K562 (cell line): ENCODE results near the gene MUCL3. TPM values are rescaled to one million over a fixed set of nuclear protein-coding genes. Genes with fewer than 3 reads are reported as not detected.
A peak's percentile ranks its signal among the peaks of the same experiment; 100 is the strongest.

ENCODE experiments used
- ARID4B ChIP-seq: sonication (generic); formaldehyde crosslinking; IDR thresholded peaks from 2 replicates; pipeline ENCODE4 v1.8.0; 2022; ENCODE audit warnings: mild to moderate bottlenecking, missing genetic modification reagents
- ATF7 ChIP-seq: fragments of 450-650 bp; IDR thresholded peaks from 2 replicates; pipeline ENCODE4 v1.7.1; 2014; ENCODE audit warnings: mild to moderate bottlenecking, moderate library complexity
- BACH1 ChIP-seq: fragments of 200-800 bp; sonication (Bioruptor generic); IDR thresholded peaks from 2 replicates; pipeline ENCODE4 v1.6.1; 2016; ENCODE audit warnings: missing genetic modification characterization, missing compliant biosample characterization
- CHD2 ChIP-seq: IDR thresholded peaks from 2 replicates; pipeline ENCODE4 v1.6.1; 2011; ENCODE audit warnings: low read depth, low read length
- E2F3 ChIP-seq: fragments of 250-450 bp; sonication (Bioruptor Pico); IDR thresholded peaks from 2 replicates; pipeline ENCODE4 v1.4.0; 2020; ENCODE audit warnings: mild to moderate bottlenecking
- E4F1 ChIP-seq: fragments of 250-450 bp; sonication (Bioruptor Pico); IDR thresholded peaks from 2 replicates; pipeline ENCODE4 v1.5.0; 2021; ENCODE audit warnings: mild to moderate bottlenecking, borderline replicate concordance
- ERF ChIP-seq: fragments of 450-650 bp; formaldehyde crosslinking; IDR thresholded peaks from 2 replicates; pipeline ENCODE4 v1.4.0; 2020; ENCODE audit warnings: mild to moderate bottlenecking, mixed read lengths
- ETV5 ChIP-seq: sonication (generic); formaldehyde crosslinking; IDR thresholded peaks from 2 replicates; pipeline ENCODE4 v1.4.0; 2020; ENCODE audit warnings: low read depth, mild to moderate bottlenecking, missing genetic modification reagents
- FOXK2 ChIP-seq, 2 experiments: fragments of 450-650 bp; IDR thresholded peaks in 1 of 2; conservative IDR thresholded peaks in 1 of 2; 2 replicates each; pipeline ENCODE4 v1.6.1; 2016; ENCODE audit warnings: low read depth in 2 of 2, mild to moderate bottlenecking in 1 of 2
- GATA2 ChIP-seq: sonication (generic); formaldehyde crosslinking; IDR thresholded peaks from 2 replicates; pipeline ENCODE4 v1.4.0; 2020; ENCODE audit warnings: mild to moderate bottlenecking, missing genetic modification reagents
- HOXB6 ChIP-seq: fragments of 250-450 bp; sonication (Bioruptor Pico); IDR thresholded peaks from 2 replicates; pipeline ENCODE4 v1.5.1; 2022; ENCODE audit warnings: mild to moderate bottlenecking, borderline replicate concordance
- IRF2 ChIP-seq: sonication (generic); formaldehyde crosslinking; IDR thresholded peaks from 2 replicates; pipeline ENCODE4 v1.8.1; 2022; ENCODE audit warnings: mild to moderate bottlenecking, missing genetic modification reagents
- KHSRP ChIP-seq: fragments of 450-650 bp; IDR thresholded peaks from 2 replicates; pipeline ENCODE4 v1.6.1; 2017
- KLF13 ChIP-seq: fragments of 450-650 bp; IDR thresholded peaks from 2 replicates; pipeline ENCODE4 v1.6.1; 2016; ENCODE audit warnings: missing genetic modification characterization, low read depth, mild to moderate bottlenecking, missing compliant biosample characterization, moderate library complexity, borderline replicate concordance
- LCOR ChIP-seq: sonication (generic); formaldehyde crosslinking; IDR thresholded peaks from 2 replicates; pipeline ENCODE4 v1.8.0; 2022; ENCODE audit warnings: mild to moderate bottlenecking, missing genetic modification reagents
- NFE2L1 ChIP-seq: fragments of 450-650 bp; IDR thresholded peaks from 2 replicates; pipeline ENCODE4 v1.6.1; 2016; ENCODE audit warnings: missing genetic modification characterization, low read depth, mild to moderate bottlenecking, missing compliant biosample characterization, moderate library complexity, borderline replicate concordance
- PTRF ChIP-seq: fragments of 450-650 bp; IDR thresholded peaks from 2 replicates; pipeline ENCODE4 v1.6.1; 2016; ENCODE audit warnings: mild to moderate bottlenecking, missing genetic modification characterization, missing compliant biosample characterization
- PYGO2 ChIP-seq: fragments of 450-650 bp; IDR thresholded peaks from 2 replicates; pipeline ENCODE4 v1.6.1; 2016; ENCODE audit warnings: mild to moderate bottlenecking, missing genetic modification characterization, moderate library complexity, missing compliant biosample characterization
- RBBP5 ChIP-seq: fragments of 200-600 bp; sonication (generic); IDR thresholded peaks from 2 replicates; pipeline ENCODE4 v1.6.1; 2012; ENCODE audit warnings: borderline replicate concordance, mild to moderate bottlenecking, low read length, control low read depth, inconsistent platforms; ENCODE audit not compliant: insufficient read depth, poor library complexity, severe bottlenecking
- RFX5 ChIP-seq: IDR thresholded peaks from 2 replicates; pipeline ENCODE4 v1.6.1; 2011; ENCODE audit warnings: low read depth, mild to moderate bottlenecking, improper control_type of control experiment, low read length
- SP2 ChIP-seq: IDR thresholded peaks from 2 replicates; pipeline ENCODE4 v1.6.1; 2011; ENCODE audit warnings: mild to moderate bottlenecking, low read depth, low read length, moderate library complexity; ENCODE audit not compliant: poor library complexity, severe bottlenecking; ENCODE audit errors: extremely low read depth
- TCF3 ChIP-seq: sonication (generic); formaldehyde crosslinking; IDR thresholded peaks from 2 replicates; pipeline ENCODE4 v1.4.0; 2020; ENCODE audit warnings: mild to moderate bottlenecking, missing genetic modification reagents
- polyA plus RNA-seq, 8 experiments: library from polyadenylated mRNA; depleted of rRNA in 4 of 8; stranded (reverse) in 5 of 8; unstranded in 3 of 8; fragments of >200 nt; fragmentation: Nextera tagmentation in 2 of 8; fragmentation: Illumina TruSeq in 1 of 8; extraction: Ambion mirVana in 2 of 8; extraction: Trizol in 1 of 8; gene quantifications; 2 replicates each; pipeline versions ENCODE4 v1.2.1 to v1.2.3, GENCODE V29; 2011 to 2014; ENCODE audit warnings: inconsistent platforms in 1 of 8, missing spikeins in 1 of 8
- total RNA-seq, 7 experiments: library from RNA; depleted of rRNA in 6 of 7; stranded (reverse); fragments of >200 nt in 6 of 7; fragmentation: Illumina TruSeq in 2 of 7; extraction: Trizol in 2 of 7; gene quantifications; 2 replicates each; pipeline versions ENCODE4 v1.2.1 to v1.2.3, GENCODE V29; 2011 to 2021; ENCODE audit warnings: low replicate concordance in 1 of 7

Gene MUCL3
- total and polyA plus RNA-seq, 9 of the 15 experiments (the other 6 are each of a cell fraction or from before 2014, with no cell fraction given) = 0.07 TPM; not detected in 8

- TF ChIP-seq RFX5 = no peak
- TF ChIP-seq CHD2 = no peak
- no peak for TF ChIP-seq PTRF (tag)
- no peak for TF ChIP-seq E4F1 (CRISPR knock-in tag)
- no peak for TF ChIP-seq SP2
- no peak; the same call in 1 of the 2 replicates for TF ChIP-seq KLF13 (tag)
- no peak for TF ChIP-seq RBBP5
- TF ChIP-seq IRF2 (CRISPR knock-in tag) = no peak
- peak; percentile 86 for TF ChIP-seq ETV5 (CRISPR knock-in tag)
- TF ChIP-seq KHSRP = no peak
- peak; percentile 74 for TF ChIP-seq ATF7
- TF ChIP-seq TCF3 (CRISPR knock-in tag) = peak; percentile 0
- TF ChIP-seq E2F3 = peak; percentile 82
- no peak for TF ChIP-seq GATA2 (CRISPR knock-in tag)
- TF ChIP-seq BACH1 (tag) = no peak
- TF ChIP-seq NFE2L1 (tag) = no peak
- TF ChIP-seq ERF (CRISPR knock-in tag) = peak; percentile 95
- no peak; the same call in 1 of the 2 replicates for TF ChIP-seq LCOR (CRISPR knock-in tag)
- TF ChIP-seq FOXK2 (conservative IDR thresholded peaks at IDR 0.05 in 1 of 2, IDR thresholded peaks at IDR 0.05 in 1 of 2; ENCODE audit: low read depth in 2 of 2) = no peak
- TF ChIP-seq HOXB6 (CRISPR knock-in tag) = no peak
- peak; percentile 92 for TF ChIP-seq ARID4B (CRISPR knock-in tag)
- TF ChIP-seq PYGO2 (tag) = no peak
Observed at GRCh38 chr6:30914076-30914853, 26.5 kb upstream of the MUCL3 start, which contains the start of gene VARS2 (continued).
